ENCODE measurements around the gene MMP17.

GRCh38 chr12:131799828-131800593 lies 28.2 kb upstream of the MMP17 start:
- TF ChIP-seq CTCF (conservative IDR thresholded peaks at IDR 0.05; ENCODE audit: low read length) (no peak), EZH2phosphoT487 (IDR thresholded peaks at IDR 0.05; ENCODE audit: borderline replicate concordance, low read depth, low read length) (no peak)

Measured in OCI-LY7 (cell line).